ENCODE measurements around the gene C2orf49.

C2orf49 gene

GRCh38 chr2:105307550-105307949 lies 29.8 kb upstream of the C2orf49 start:
- TF ChIP-seq CTCF (IDR thresholded peaks at IDR 0.05; ENCODE audit: low read depth, low read length): no peak
- H3K4me3 ChIP-seq (ENCODE audit: low read depth, low read length): no peak overlapping the region

- H3K4me3 ChIP-seq (ENCODE audit: low read depth, low read length): no peak overlapping the region
- no peak for TF ChIP-seq CTCF (IDR thresholded peaks at IDR 0.05; ENCODE audit: low read depth, low read length)
Observed at GRCh38 chr2:105307962-105308361, 29.4 kb upstream of the C2orf49 start.

GRCh38 chr2:105308382-105309146 lies 28.8 kb upstream of the C2orf49 start:
- no peak overlapping the region for H3K4me3 ChIP-seq (ENCODE audit: low read depth, low read length)
- no peak for TF ChIP-seq CTCF (IDR thresholded peaks at IDR 0.05; ENCODE audit: low read depth, low read length)

- no peak overlapping the region for H3K4me3 ChIP-seq (ENCODE audit: low read depth, low read length)
- TF ChIP-seq CTCF (IDR thresholded peaks at IDR 0.05; ENCODE audit: low read depth, low read length): no peak
Observed at GRCh38 chr2:105309147-105309545, 28.2 kb upstream of the C2orf49 start.

- no peak overlapping the region for H3K4me3 ChIP-seq (ENCODE audit: low read depth, low read length)
- TF ChIP-seq CTCF (IDR thresholded peaks at IDR 0.05; ENCODE audit: low read depth, low read length): no peak
Observed at GRCh38 chr2:105313877-105314276, 23.5 kb upstream of the C2orf49 start.

- TF ChIP-seq CTCF (IDR thresholded peaks at IDR 0.05; ENCODE audit: low read depth, low read length): no peak
- no peak overlapping the region for H3K4me3 ChIP-seq (ENCODE audit: low read depth, low read length)
Observed at GRCh38 chr2:105315314-105315713, 22.0 kb upstream of the C2orf49 start.

GRCh38 chr2:105317937-105318336 lies 19.4 kb upstream of the C2orf49 start:
- no peak for TF ChIP-seq CTCF (IDR thresholded peaks at IDR 0.05; ENCODE audit: low read depth, low read length)
- no peak overlapping the region for H3K4me3 ChIP-seq (ENCODE audit: low read depth, low read length)

Data from WI38 (cell line).